ENCODE measurements around the gene KLHL30. TPM values are rescaled to one million over a fixed set of nuclear protein-coding genes. Genes with fewer than 3 reads are reported as not detected.

KLHL30 gene
- total RNA-seq, 1 donor from 2014 or later = 0.07 TPM

- Mint-ChIP-seq H3K27ac (no peak overlapping the region), H3K9me3 (no peaks in the 10 kb centered on the region), H3K4me1 (ENCODE audit: unreplicated experiment) (peaks cover 4% of the 10 kb centered on the region), H3K36me3 (peaks cover 4% of the 10 kb centered on the region), H3K27me3 (peaks cover 51% of the 10 kb centered on the region), H3K4me3 (no peak overlapping the region)
- peak; percentile 67 for TF ChIP-seq CTCF (conservative IDR thresholded peaks at IDR 0.05)
- no peak for DNase-seq (ENCODE audit: extremely low spot score, unreplicated experiment)
Observed at GRCh38 chr2:238160206-238161129, 22.0 kb downstream of the KLHL30 start.

- Mint-ChIP-seq H3K4me1 (ENCODE audit: unreplicated experiment) (no peaks in the 10 kb centered on the region), H3K27me3 (peaks cover 56% of the 10 kb centered on the region), H3K36me3 (peaks cover 4% of the 10 kb centered on the region), H3K4me3 (no peak overlapping the region), H3K27ac (no peak overlapping the region), H3K9me3 (no peaks in the 10 kb centered on the region)
- no peak for TF ChIP-seq CTCF (conservative IDR thresholded peaks at IDR 0.05)
- no peak for DNase-seq (ENCODE audit: extremely low spot score, unreplicated experiment)
Observed at GRCh38 chr2:238161291-238162051, 23.0 kb downstream of the KLHL30 start.

GRCh38 chr2:238162251-238162845 lies 23.9 kb downstream of the KLHL30 start:
- H3K27ac Mint-ChIP-seq = no peak overlapping the region
- TF ChIP-seq CTCF (conservative IDR thresholded peaks at IDR 0.05) = no peak
- H3K27me3 Mint-ChIP-seq = peaks cover 55% of the 10 kb centered on the region
- H3K9me3 Mint-ChIP-seq = no peaks in the 10 kb centered on the region
- H3K36me3 Mint-ChIP-seq = peaks cover 4% of the 10 kb centered on the region
- no peaks in the 10 kb centered on the region for H3K4me1 Mint-ChIP-seq (ENCODE audit: unreplicated experiment)
- H3K4me3 Mint-ChIP-seq = no peak overlapping the region
- no peak for DNase-seq (ENCODE audit: extremely low spot score, unreplicated experiment)

- H3K4me3 Mint-ChIP-seq = no peak overlapping the region
- H3K27ac Mint-ChIP-seq = no peak overlapping the region
- H3K27me3 Mint-ChIP-seq = peaks cover 54% of the 10 kb centered on the region
- peaks cover 4% of the 10 kb centered on the region for H3K36me3 Mint-ChIP-seq
- H3K4me1 Mint-ChIP-seq (ENCODE audit: unreplicated experiment) = no peaks in the 10 kb centered on the region
- no peak for TF ChIP-seq CTCF (conservative IDR thresholded peaks at IDR 0.05)
- H3K9me3 Mint-ChIP-seq = no peaks in the 10 kb centered on the region
- DNase-seq (ENCODE audit: extremely low spot score, unreplicated experiment) = no peak
Observed at GRCh38 chr2:238162846-238163441, 24.5 kb downstream of the KLHL30 start.

- no peak overlapping the region for H3K27ac Mint-ChIP-seq
- H3K4me1 Mint-ChIP-seq (ENCODE audit: unreplicated experiment) = no peaks in the 10 kb centered on the region
- no peak overlapping the region for H3K4me3 Mint-ChIP-seq
- no peak for DNase-seq (ENCODE audit: extremely low spot score, unreplicated experiment)
- H3K9me3 Mint-ChIP-seq = no peaks in the 10 kb centered on the region
- peaks cover 4% of the 10 kb centered on the region for H3K36me3 Mint-ChIP-seq
- H3K27me3 Mint-ChIP-seq = peaks cover 54% of the 10 kb centered on the region
- no peak for TF ChIP-seq CTCF (conservative IDR thresholded peaks at IDR 0.05)
Observed at GRCh38 chr2:238163481-238164198, 25.2 kb downstream of the KLHL30 start.
